HG02981 (cell line): ENCODE results near the gene MAST2.
"Not testable (repeated sequence)": the region's sequence is repeated elsewhere in the genome, so short reads cannot be mapped to it uniquely, and the experiment has no call there.

Experiments used
- ATAC-seq: cut with Tn5 transposase; IDR thresholded peaks from one replicate; pipeline ENCODE4 v1.9.1; 2021; ENCODE audit warnings: mild to moderate bottlenecking, moderate library complexity; ENCODE audit not compliant: unreplicated experiment

The MAST2 gene

GRCh38 chr1:45857101-45857700 is 53.8 kb downstream of the MAST2 start:
- no peak for ATAC-seq

- not testable (repeated sequence) for ATAC-seq
These were observed 54.5 kb downstream of the MAST2 start for GRCh38 chr1:45857755-45858492.

- no peak for ATAC-seq
These were observed 55.8 kb downstream of the MAST2 start for GRCh38 chr1:45859221-45859620.

- ATAC-seq, result no peak
These were observed 58.6 kb downstream of the MAST2 start for GRCh38 chr1:45862008-45862407.

- no peak for ATAC-seq
These were observed 59.8 kb downstream of the MAST2 start for GRCh38 chr1:45863218-45863617.

- no peak for ATAC-seq
These were observed 61.0 kb downstream of the MAST2 start for GRCh38 chr1:45864167-45865106.

- no peak for ATAC-seq
These were observed 64.4 kb downstream of the MAST2 start for GRCh38 chr1:45867697-45868348.

- no peak for ATAC-seq
These were observed 65.4 kb downstream of the MAST2 start for GRCh38 chr1:45868861-45869260.

GRCh38 chr1:45870500-45870899 is 67.1 kb downstream of the MAST2 start:
- no peak for ATAC-seq

- ATAC-seq, result not testable (repeated sequence)
These were observed 68.9 kb downstream of the MAST2 start for GRCh38 chr1:45872173-45872801.

GRCh38 chr1:45876000-45876617 is 72.7 kb downstream of the MAST2 start:
- no peak for ATAC-seq

- ATAC-seq, result no peak
These were observed 73.9 kb downstream of the MAST2 start for GRCh38 chr1:45877264-45877663.

- no peak for ATAC-seq
These were observed 76.6 kb downstream of the MAST2 start for GRCh38 chr1:45879885-45880598.

- no peak for ATAC-seq
These were observed 77.5 kb downstream of the MAST2 start for GRCh38 chr1:45880930-45881329.

GRCh38 chr1:45883658-45884057 is 80.2 kb downstream of the MAST2 start:
- ATAC-seq, result no peak

- no peak for ATAC-seq
These were observed 81.3 kb downstream of the MAST2 start for GRCh38 chr1:45884700-45885099.

GRCh38 chr1:45886229-45886628 is 82.8 kb downstream of the MAST2 start:
- no peak for ATAC-seq

GRCh38 chr1:45887156-45887842 is 83.9 kb downstream of the MAST2 start:
- ATAC-seq, result no peak

- no peak for ATAC-seq
These were observed 86.7 kb downstream of the MAST2 start for GRCh38 chr1:45890078-45890477.
